HepG2 (cell line): ENCODE measurements around the gene SEC14L1. TPM values are rescaled to one million over a fixed set of nuclear protein-coding genes. Genes with fewer than 3 reads are reported as not detected.
A peak's percentile ranks its signal among the peaks of the same experiment; 100 is the strongest.

ENCODE experiments used
- ARNT ChIP-seq: fragments of 450-650 bp; IDR thresholded peaks from 2 replicates; pipeline ENCODE4 v1.6.1; 2017
- BCL6 ChIP-seq: IDR thresholded peaks from 2 replicates; pipeline ENCODE4 v1.6.1; 2016; ENCODE audit warnings: missing genetic modification reagents, missing compliant biosample characterization
- CBX1 ChIP-seq: IDR thresholded peaks from one replicate; pipeline ENCODE4 v1.6.1; 2016; ENCODE audit warnings: antibody characterized with exemption, low read depth
- CBX5 ChIP-seq: sonication (generic); formaldehyde crosslinking; IDR thresholded peaks from 2 replicates; pipeline ENCODE4 v1.4.0; 2020; ENCODE audit warnings: missing genetic modification reagents, borderline replicate concordance
- CCAR2 ChIP-seq: fragments of 200-400 bp; formaldehyde crosslinking; optimal IDR thresholded peaks from 2 replicates; pipeline ENCODE3; 2018; ENCODE audit warnings: low read depth, mild to moderate bottlenecking, low read length, moderate library complexity
- DNMT3B ChIP-seq: conservative IDR thresholded peaks from 2 replicates; pipeline ENCODE4 v1.6.1; 2016; ENCODE audit warnings: missing biosample characterization, control low read depth
- EED ChIP-seq: sonication (generic); formaldehyde crosslinking; IDR thresholded peaks from 2 replicates; pipeline ENCODE4 v1.5.0; 2020; ENCODE audit warnings: mild to moderate bottlenecking, missing genetic modification reagents
- ELF1 ChIP-seq: sonication (generic); formaldehyde crosslinking; IDR thresholded peaks from 2 replicates; pipeline ENCODE4 v1.4.0; 2020; ENCODE audit warnings: missing genetic modification reagents
- GABPB1 ChIP-seq: IDR thresholded peaks from 2 replicates; pipeline ENCODE4 v1.6.1; 2016; ENCODE audit warnings: mild to moderate bottlenecking, missing genetic modification reagents, moderate library complexity, missing compliant biosample characterization
- MEIS1 ChIP-seq: sonication (generic); formaldehyde crosslinking; IDR thresholded peaks from 2 replicates; pipeline ENCODE4 v1.9.0; 2021; ENCODE audit warnings: mild to moderate bottlenecking, missing genetic modification reagents, moderate library complexity, borderline replicate concordance
- NFYC ChIP-seq: IDR thresholded peaks from 2 replicates; pipeline ENCODE4 v1.6.1; 2016; ENCODE audit warnings: missing genetic modification reagents, missing compliant biosample characterization
- NR2F6 ChIP-seq, 2 experiments: IDR thresholded peaks; 2 replicates each; pipeline ENCODE4 v1.6.1; 2016; ENCODE audit warnings: antibody characterized with exemption in 1 of 2, mild to moderate bottlenecking in 1 of 2
- PITX1 ChIP-seq: sonication (generic); formaldehyde crosslinking; IDR thresholded peaks from 2 replicates; pipeline ENCODE4 v1.5.1; 2020; ENCODE audit warnings: mild to moderate bottlenecking, missing genetic modification reagents
- RXRA ChIP-seq: sonication (generic); formaldehyde crosslinking; IDR thresholded peaks from 2 replicates; pipeline ENCODE4 v1.5.1; 2020; ENCODE audit warnings: missing genetic modification reagents
- SNAI1 ChIP-seq: sonication (generic); formaldehyde crosslinking; IDR thresholded peaks from 2 replicates; pipeline ENCODE4 v1.5.0; 2020; ENCODE audit warnings: mild to moderate bottlenecking, missing genetic modification reagents, borderline replicate concordance
- SP5 ChIP-seq: IDR thresholded peaks from 2 replicates; pipeline ENCODE4 v1.6.1; 2016; ENCODE audit warnings: low read depth, borderline replicate concordance
- SRSF4 ChIP-seq: fragments of 200-400 bp; formaldehyde crosslinking; IDR thresholded peaks from one replicate; pipeline ENCODE4 v1.6.1; 2018; ENCODE audit warnings: mild to moderate bottlenecking, low read depth, low read length, moderate library complexity; ENCODE audit not compliant: poor library complexity, severe bottlenecking
- ZKSCAN8 ChIP-seq: IDR thresholded peaks from 2 replicates; pipeline ENCODE4 v1.6.1; 2016; ENCODE audit warnings: borderline replicate concordance, missing genetic modification reagents, missing compliant biosample characterization
- ZNF724P ChIP-seq: sonication (generic); formaldehyde crosslinking; IDR thresholded peaks from 2 replicates; pipeline ENCODE4 v1.8.0; 2022; ENCODE audit warnings: missing genetic modification reagents, borderline replicate concordance
- ZNF792 ChIP-seq: IDR thresholded peaks from 2 replicates; pipeline ENCODE4 v1.6.1; 2016
- polyA plus RNA-seq, 8 experiments: library from polyadenylated mRNA; depleted of rRNA in 3 of 8; stranded (reverse) in 7 of 8; unstranded in 1 of 8; fragments of >200 nt; fragmentation: Illumina TruSeq in 4 of 8; extraction: Trizol in 4 of 8; gene quantifications; 2 replicates each; pipeline versions ENCODE4 v1.2.1 to v1.2.3, GENCODE V29; 2011 to 2016; ENCODE audit warnings: low read depth in 4 of 8, missing spikeins in 1 of 8, mixed read lengths in 1 of 8; ENCODE audit not compliant: insufficient read depth in 1 of 8
- total RNA-seq, 5 experiments: library from RNA; depleted of rRNA; stranded (reverse); fragments of >200 nt; fragmentation: Illumina TruSeq; extraction: Trizol; gene quantifications; 2 replicates each; pipeline ENCODE4 v1.2.3, GENCODE V29; 2016; ENCODE audit warnings: low read depth in 1 of 5
- TF ChIP-seq, protein P1 (sequence below): sonication (generic); formaldehyde crosslinking; IDR thresholded peaks from 2 replicates; pipeline ENCODE4 v1.5.1; 2020; ENCODE audit warnings: missing genetic modification reagents, mild to moderate bottlenecking, borderline replicate concordance
- TF ChIP-seq, protein P2 (sequence below): sonication (generic); formaldehyde crosslinking; IDR thresholded peaks from 2 replicates; pipeline ENCODE4 v1.5.1; 2020; ENCODE audit warnings: mild to moderate bottlenecking, missing genetic modification reagents, borderline replicate concordance
- TF ChIP-seq, protein P3 (sequence below): sonication (generic); formaldehyde crosslinking; IDR thresholded peaks from 2 replicates; pipeline ENCODE4 v1.5.1; 2020; ENCODE audit warnings: mild to moderate bottlenecking, missing genetic modification reagents, moderate library complexity
- TF ChIP-seq, protein P4 (sequence below): sonication (generic); formaldehyde crosslinking; IDR thresholded peaks from 2 replicates; pipeline ENCODE4 v1.9.0; 2021; ENCODE audit warnings: missing genetic modification reagents, mild to moderate bottlenecking, borderline replicate concordance

Gene SEC14L1
- total and polyA plus RNA-seq, 2 of the 13 experiments (the other 11 are each of a cell fraction or from before 2014, with no cell fraction given), result 26.3 to 43.9 TPM

DNA sequence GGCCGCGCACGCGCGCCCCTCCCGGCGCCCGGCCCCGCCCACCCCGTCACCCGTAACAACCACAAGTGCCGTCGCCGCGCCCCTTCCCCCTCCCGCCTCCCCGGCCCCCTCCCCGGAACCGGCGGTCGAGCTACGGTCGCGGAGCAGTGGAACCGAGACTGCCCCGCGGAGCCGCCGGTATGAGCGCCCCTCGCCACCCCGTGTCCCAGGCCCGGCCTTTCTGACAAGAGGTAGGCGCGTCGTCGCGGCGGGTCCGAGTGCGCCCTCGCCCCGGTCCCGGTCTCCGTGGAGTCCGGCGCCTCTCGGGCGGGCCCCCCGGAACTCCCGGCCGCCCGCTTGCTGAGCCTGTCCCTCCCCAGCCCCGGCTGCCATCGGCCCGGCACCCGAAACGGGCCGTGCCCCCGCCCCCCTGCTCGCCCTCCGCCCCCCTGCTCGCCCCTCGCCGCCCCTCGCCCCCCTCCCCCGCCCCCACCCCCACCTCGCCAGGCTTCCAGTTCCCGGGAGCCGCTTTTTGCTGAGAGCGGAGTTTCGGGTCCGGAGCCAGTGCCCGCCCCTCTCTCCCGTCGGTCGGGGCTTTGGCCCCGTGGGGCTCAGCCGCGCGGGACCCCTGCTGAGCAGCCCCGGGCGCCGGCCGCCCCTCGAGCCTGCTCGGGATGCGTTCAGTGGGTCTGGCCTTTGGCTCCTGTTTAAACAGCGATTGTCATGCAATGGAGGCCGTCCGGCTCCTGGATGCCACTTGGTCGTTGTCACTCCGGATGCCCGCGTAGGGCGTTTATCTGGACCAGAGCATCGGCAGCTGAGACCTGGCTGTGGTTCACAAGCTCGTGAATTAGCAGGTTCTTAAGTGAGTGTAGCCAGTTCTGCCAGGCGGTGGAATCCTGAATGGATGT lies at the start of gene SEC14L1 (continued):
- TF ChIP-seq ZNF724P, result no peak
- TF ChIP-seq, protein P1, sequence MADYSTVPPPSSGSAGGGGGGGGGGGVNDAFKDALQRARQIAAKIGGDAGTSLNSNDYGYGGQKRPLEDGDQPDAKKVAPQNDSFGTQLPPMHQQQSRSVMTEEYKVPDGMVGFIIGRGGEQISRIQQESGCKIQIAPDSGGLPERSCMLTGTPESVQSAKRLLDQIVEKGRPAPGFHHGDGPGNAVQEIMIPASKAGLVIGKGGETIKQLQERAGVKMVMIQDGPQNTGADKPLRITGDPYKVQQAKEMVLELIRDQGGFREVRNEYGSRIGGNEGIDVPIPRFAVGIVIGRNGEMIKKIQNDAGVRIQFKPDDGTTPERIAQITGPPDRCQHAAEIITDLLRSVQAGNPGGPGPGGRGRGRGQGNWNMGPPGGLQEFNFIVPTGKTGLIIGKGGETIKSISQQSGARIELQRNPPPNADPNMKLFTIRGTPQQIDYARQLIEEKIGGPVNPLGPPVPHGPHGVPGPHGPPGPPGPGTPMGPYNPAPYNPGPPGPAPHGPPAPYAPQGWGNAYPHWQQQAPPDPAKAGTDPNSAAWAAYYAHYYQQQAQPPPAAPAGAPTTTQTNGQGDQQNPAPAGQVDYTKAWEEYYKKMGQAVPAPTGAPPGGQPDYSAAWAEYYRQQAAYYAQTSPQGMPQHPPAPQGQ, result no peak
- TF ChIP-seq PITX1 (CRISPR knock-in tag), result no peak
- TF ChIP-seq MEIS1 (CRISPR knock-in tag), result no peak
- no peak for TF ChIP-seq NFYC (CRISPR knock-in tag)
- no peak for TF ChIP-seq CBX1
- no peak for TF ChIP-seq BCL6 (CRISPR knock-in tag)
- peak; percentile 32; the same call in 1 of the 2 replicates for TF ChIP-seq CBX5
- TF ChIP-seq, protein P2, sequence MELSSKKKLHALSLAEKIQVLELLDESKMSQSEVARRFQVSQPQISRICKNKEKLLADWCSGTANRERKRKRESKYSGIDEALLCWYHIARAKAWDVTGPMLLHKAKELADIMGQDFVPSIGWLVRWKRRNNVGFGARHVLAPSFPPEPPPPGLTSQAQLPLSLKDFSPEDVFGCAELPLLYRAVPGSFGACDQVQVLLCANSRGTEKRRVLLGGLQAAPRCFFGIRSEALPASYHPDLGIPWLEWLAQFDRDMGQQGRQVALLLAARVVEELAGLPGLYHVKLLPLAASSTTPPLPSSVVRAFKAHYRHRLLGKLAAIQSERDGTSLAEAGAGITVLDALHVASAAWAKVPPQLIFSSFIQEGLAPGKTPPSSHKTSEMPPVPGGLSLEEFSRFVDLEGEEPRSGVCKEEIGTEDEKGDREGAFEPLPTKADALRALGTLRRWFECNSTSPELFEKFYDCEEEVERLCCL (CRISPR knock-in tag), result no peak
- TF ChIP-seq ZKSCAN8 (CRISPR knock-in tag), result no peak
- no peak for TF ChIP-seq CCAR2
- no peak for TF ChIP-seq RXRA
- TF ChIP-seq DNMT3B, result no peak
- no peak for TF ChIP-seq NR2F6 (IDR thresholded peaks at IDR 0.05)
- no peak; the same call in 1 of the 2 replicates for TF ChIP-seq NR2F6 (CRISPR knock-in tag; IDR thresholded peaks at IDR 0.05)
- no peak for TF ChIP-seq ZNF792 (CRISPR knock-in tag)
- TF ChIP-seq SP5, result no peak
- TF ChIP-seq GABPB1 (CRISPR knock-in tag), result peak; percentile 12; the same call in 1 of the 2 replicates
- TF ChIP-seq, protein P3, sequence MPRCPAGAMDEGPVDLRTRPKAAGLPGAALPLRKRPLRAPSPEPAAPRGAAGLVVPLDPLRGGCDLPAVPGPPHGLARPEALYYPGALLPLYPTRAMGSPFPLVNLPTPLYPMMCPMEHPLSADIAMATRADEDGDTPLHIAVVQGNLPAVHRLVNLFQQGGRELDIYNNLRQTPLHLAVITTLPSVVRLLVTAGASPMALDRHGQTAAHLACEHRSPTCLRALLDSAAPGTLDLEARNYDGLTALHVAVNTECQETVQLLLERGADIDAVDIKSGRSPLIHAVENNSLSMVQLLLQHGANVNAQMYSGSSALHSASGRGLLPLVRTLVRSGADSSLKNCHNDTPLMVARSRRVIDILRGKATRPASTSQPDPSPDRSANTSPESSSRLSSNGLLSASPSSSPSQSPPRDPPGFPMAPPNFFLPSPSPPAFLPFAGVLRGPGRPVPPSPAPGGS (CRISPR knock-in tag), result no peak
- 0 out of 2 replicates have a peak, but pooled peaks have one; percentile 38 for TF ChIP-seq SNAI1 (CRISPR knock-in tag)
- TF ChIP-seq EED (CRISPR knock-in tag), result no peak; the same call in 1 of the 2 replicates
- TF ChIP-seq, protein P4, sequence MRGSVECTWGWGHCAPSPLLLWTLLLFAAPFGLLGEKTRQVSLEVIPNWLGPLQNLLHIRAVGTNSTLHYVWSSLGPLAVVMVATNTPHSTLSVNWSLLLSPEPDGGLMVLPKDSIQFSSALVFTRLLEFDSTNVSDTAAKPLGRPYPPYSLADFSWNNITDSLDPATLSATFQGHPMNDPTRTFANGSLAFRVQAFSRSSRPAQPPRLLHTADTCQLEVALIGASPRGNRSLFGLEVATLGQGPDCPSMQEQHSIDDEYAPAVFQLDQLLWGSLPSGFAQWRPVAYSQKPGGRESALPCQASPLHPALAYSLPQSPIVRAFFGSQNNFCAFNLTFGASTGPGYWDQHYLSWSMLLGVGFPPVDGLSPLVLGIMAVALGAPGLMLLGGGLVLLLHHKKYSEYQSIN (CRISPR knock-in tag), result no peak
- no peak for TF ChIP-seq ARNT
- TF ChIP-seq SRSF4, result no peak
- no peak for TF ChIP-seq ELF1 (CRISPR knock-in tag)
